GM18526 (cell line): ENCODE measurements around the gene CHPF2.

Source experiments
- POLR2A ChIP-seq: IDR thresholded peaks from 3 replicates; pipeline ENCODE4 v1.6.1; 2011; ENCODE audit not compliant: insufficient read length; ENCODE audit errors: extremely low read depth

CHPF2 gene

GRCh38 chr7:151197932-151198331, 34.4 kb upstream of the CHPF2 start:
- TF ChIP-seq POLR2A = no peak

- TF ChIP-seq POLR2A = no peak
Measured at GRCh38 chr7:151198945-151199848, 33.1 kb upstream of the CHPF2 start.

GRCh38 chr7:151201344-151201743, 30.9 kb upstream of the CHPF2 start:
- no peak for TF ChIP-seq POLR2A

GRCh38 chr7:151201751-151202150, 30.5 kb upstream of the CHPF2 start:
- TF ChIP-seq POLR2A = no peak

- TF ChIP-seq POLR2A = no peak
Measured at GRCh38 chr7:151202836-151203235, 29.4 kb upstream of the CHPF2 start.

GRCh38 chr7:151204383-151205032, 27.8 kb upstream of the CHPF2 start:
- no peak for TF ChIP-seq POLR2A

GRCh38 chr7:151205730-151206129, 26.6 kb upstream of the CHPF2 start:
- no peak for TF ChIP-seq POLR2A

GRCh38 chr7:151206914-151207313, 25.4 kb upstream of the CHPF2 start:
- no peak for TF ChIP-seq POLR2A

- no peak for TF ChIP-seq POLR2A
Measured at GRCh38 chr7:151207315-151207714, 25.0 kb upstream of the CHPF2 start.

- TF ChIP-seq POLR2A = no peak
Measured at GRCh38 chr7:151207804-151208203, 24.5 kb upstream of the CHPF2 start.

- TF ChIP-seq POLR2A = no peak
Measured at GRCh38 chr7:151208253-151208862, 23.9 kb upstream of the CHPF2 start.

GRCh38 chr7:151209588-151209987, 22.7 kb upstream of the CHPF2 start:
- TF ChIP-seq POLR2A = no peak

GRCh38 chr7:151210087-151210854, 22.0 kb upstream of the CHPF2 start, which contains the start of gene H2BK1:
Gene H2BK1 (minus strand): TSS chr7:151210488. CDS start chr7:151210318, 170 bp downstream.
- TF ChIP-seq POLR2A = no peak

GRCh38 chr7:151211155-151211772, 21.0 kb upstream of the CHPF2 start:
- no peak for TF ChIP-seq POLR2A

GRCh38 chr7:151212626-151213025, 19.7 kb upstream of the CHPF2 start:
- no peak for TF ChIP-seq POLR2A
